Cerebellar cortex (tissue), 1 donor: ENCODE measurements around the gene OCSTAMP.

Experiments used
- DNase-seq: peaks from one replicate; pipeline ENCODE4 v3.0.0-alpha.2; 2015; ENCODE audit warnings: low spot score

OCSTAMP gene

GRCh38 chr20:46550461-46550860, at the start of gene OCSTAMP:
TSS of gene OCSTAMP (minus strand) at chr20:46550654. CDS start at chr20:46550560, 94 bp downstream.
- no peak for DNase-seq

GRCh38 chr20:46599227-46599987, 49.0 kb upstream of the OCSTAMP start:
- DNase-seq: no peak

- DNase-seq: no peak
Measured at GRCh38 chr20:46595933-46596332, 45.5 kb upstream of the OCSTAMP start.

- no peak for DNase-seq
Measured at GRCh38 chr20:46594725-46595124, 44.3 kb upstream of the OCSTAMP start.

GRCh38 chr20:46592580-46593362, 42.3 kb upstream of the OCSTAMP start:
- DNase-seq: no peak

- no peak for DNase-seq
Measured at GRCh38 chr20:46590443-46590842, 40.0 kb upstream of the OCSTAMP start.

- DNase-seq: no peak
Measured at GRCh38 chr20:46588532-46589511, 38.4 kb upstream of the OCSTAMP start.

- no peak for DNase-seq
Measured at GRCh38 chr20:46587986-46588385, 37.5 kb upstream of the OCSTAMP start.

- DNase-seq: no peak
Measured at GRCh38 chr20:46586724-46587123, 36.3 kb upstream of the OCSTAMP start.

- no peak for DNase-seq
Measured at GRCh38 chr20:46584508-46584907, 34.1 kb upstream of the OCSTAMP start.

GRCh38 chr20:46583411-46584214, 33.2 kb upstream of the OCSTAMP start:
- DNase-seq: no peak

GRCh38 chr20:46582648-46583047, 32.2 kb upstream of the OCSTAMP start:
- peak; percentile 92 for DNase-seq

GRCh38 chr20:46581391-46581790, 30.9 kb upstream of the OCSTAMP start:
- no peak for DNase-seq

- no peak for DNase-seq
Measured at GRCh38 chr20:46580613-46581205, 30.3 kb upstream of the OCSTAMP start.

- DNase-seq: no peak
Measured at GRCh38 chr20:46578745-46579144, 28.3 kb upstream of the OCSTAMP start.

- DNase-seq: no peak
Measured at GRCh38 chr20:46576774-46577395, 26.4 kb upstream of the OCSTAMP start.

- no peak for DNase-seq
Measured at GRCh38 chr20:46575937-46576461, 25.5 kb upstream of the OCSTAMP start.

GRCh38 chr20:46575394-46575793, 24.9 kb upstream of the OCSTAMP start:
- DNase-seq: no peak

GRCh38 chr20:46573788-46574584, 23.5 kb upstream of the OCSTAMP start:
- DNase-seq: no peak
